ENCODE measurements around the gene BRD3. TPM values are rescaled to one million over a fixed set of nuclear protein-coding genes. Genes with fewer than 3 reads are reported as not detected.

The BRD3 gene
- total and polyA plus RNA-seq, 12 donors = 8.4 to 73.1 (median 20.4) TPM

GRCh38 chr9:134047868-134048581 lies 19.8 kb downstream of the BRD3 start:
- Histone ChIP-seq H3K9me3 (replicated peaks in 1 of 3) (no peaks in the 10 kb centered on the region), H3K4me3 (no peak overlapping the region), H3K27me3 (no peaks in the 10 kb centered on the region), H3K4me1 (replicated peaks in 1 of 2) (peaks cover 11 to 22% of the 10 kb centered on the region in 2 donors), H3K27ac (no peak overlapping the region), H3K36me3 (replicated peaks in 1 of 2) (peaks cover 0 to 89% of the 10 kb centered on the region in 2 donors)
- TF ChIP-seq CTCF (IDR thresholded peaks at IDR 0.05) (no peak), POLR2A (IDR thresholded peaks at IDR 0.05) (no peak)
- WGBS, 4 donors = 93 to 97% (median 94%) methylated on average over 14 to 53 of the region's 53 CpGs
- no peak for DNase-seq
- intact Hi-C loops (cut with DNase I) = no loop called here

GRCh38 chr9:134046894-134047681 lies 20.7 kb downstream of the BRD3 start:
- intact Hi-C loops (cut with DNase I) = no loop called here
- Histone ChIP-seq H3K36me3 (replicated peaks in 1 of 2) (peaks cover 0 to 82% of the 10 kb centered on the region in 2 donors), H3K27me3 (no peaks in the 10 kb centered on the region), H3K4me1 (replicated peaks in 1 of 2) (peaks cover 11 to 22% of the 10 kb centered on the region in 2 donors), H3K27ac (no peak overlapping the region), H3K9me3 (replicated peaks in 1 of 3) (no peaks in the 10 kb centered on the region), H3K4me3 (no peak overlapping the region)
- DNase-seq = no peak
- 80 to 95% (median 86%) methylated on average over 12 to 21 of the region's 21 CpGs for WGBS, 4 donors
- TF ChIP-seq CTCF (IDR thresholded peaks at IDR 0.05) = no peak
- TF ChIP-seq POLR2A (IDR thresholded peaks at IDR 0.05) = no peak

GRCh38 chr9:134045841-134046544 lies 21.8 kb downstream of the BRD3 start:
- intact Hi-C loops (cut with DNase I) = no loop called here
- Histone ChIP-seq H3K27me3 (no peaks in the 10 kb centered on the region), H3K27ac (no peak overlapping the region), H3K4me3 (no peak overlapping the region), H3K36me3 (replicated peaks in 1 of 2) (peaks cover 0 to 80% of the 10 kb centered on the region in 2 donors), H3K4me1 (replicated peaks in 1 of 2) (peaks cover 17 to 31% of the 10 kb centered on the region in 2 donors), H3K9me3 (replicated peaks in 1 of 3) (no peaks in the 10 kb centered on the region)
- DNase-seq = no peak
- TF ChIP-seq CTCF (IDR thresholded peaks at IDR 0.05) (no peak), POLR2A (IDR thresholded peaks at IDR 0.05) (no peak)
- 85 to 90% (median 86%) methylated on average over 12 to 26 of the region's 26 CpGs for whole genome bisulfite sequencing, 4 donors

- H3K27ac ChIP-seq = no peak overlapping the region
- H3K36me3 ChIP-seq (replicated peaks in 1 of 2) = peaks cover 0 to 75% of the 10 kb centered on the region in 2 donors
Measured at GRCh38 chr9:134044944-134045343, 22.9 kb downstream of the BRD3 start.

More at GRCh38 chr9:134044944-134045343, 22.9 kb downstream of the BRD3 start:
- peaks cover 21 to 39% of the 10 kb centered on the region in 2 donors for H3K4me1 ChIP-seq (replicated peaks in 1 of 2)
- H3K4me3 ChIP-seq = no peak overlapping the region
- no peaks in the 10 kb centered on the region for H3K27me3 ChIP-seq
- 85 to 97% (median 90%) methylated on average over 7 to 12 of the region's 12 CpGs for WGBS, 4 donors
- DNase-seq = no peak
- H3K9me3 ChIP-seq (replicated peaks in 1 of 3) = no peaks in the 10 kb centered on the region
- intact Hi-C loops (cut with DNase I) = no loop called here
- no peak for TF ChIP-seq CTCF (IDR thresholded peaks at IDR 0.05)
- no peak for TF ChIP-seq POLR2A (IDR thresholded peaks at IDR 0.05)

Measured in adrenal gland (tissue), 12 donors.